GM12878 (cell line): ENCODE results near the gene ART5. TPM values are rescaled to one million over a fixed set of nuclear protein-coding genes. Genes with fewer than 3 reads are reported as not detected.

ENCODE experiments used
- ATAC-seq: fragments of 200-7000 bp; cut with Tn5 transposase; 3 replicates; pipeline ENCODE4 v1.9.1; 2020; ENCODE audit warnings: mild to moderate bottlenecking, moderate library complexity
- BruUV-seq: library from RNA; stranded (reverse); fragments of 400-500 nt; replicated peaks from 2 replicates; lab custom pipeline; 2021; lab: Mats Ljungman, UMichigan
- CTCF ChIA-PET: fragments of 300-600 bp; sonication (Branson Sonifier 250); formaldehyde crosslinking; extraction: SDS; loops from one replicate; lab custom pipeline; 2021; ENCODE audit warnings: inconsistent platforms; lab: Yijun Ruan, JAX
- POLR2A ChIA-PET: fragments of 350-600 bp; formaldehyde crosslinking; extraction: SDS; loops from one replicate; lab custom pipeline; 2021; ENCODE audit warnings: inconsistent platforms; lab: Charles Lee
- RAD21 ChIA-PET: fragments of 300-600 bp; sonication (Branson Sonifier 250); formaldehyde crosslinking; loops from one replicate; lab custom pipeline; 2023; ENCODE audit warnings: antibody characterized with exemption; ENCODE audit not compliant: unreplicated experiment; lab: Charles Lee
- SMC1A ChIA-PET: fragments of 300-600 bp; sonication (Branson Sonifier 250); formaldehyde crosslinking; loops from one replicate; lab custom pipeline; 2023; ENCODE audit not compliant: unreplicated experiment, uncharacterized antibody; lab: Charles Lee
- DNase-seq: peaks from one replicate; pipeline ENCODE4 v3.0.0-alpha.2; 2011; ENCODE audit warnings: low read depth, low spot score
- FAIRE-seq: peaks from 3 replicates; lab custom pipeline; 2011; peaks lifted over from hg19 to GRCh38; lab: Jason Lieb, UNC
- H2AFZ ChIP-seq: 2 replicates; pipeline ENCODE4 v1.6.0; 2011; ENCODE audit warnings: low read depth, low read length, control low read depth; ENCODE audit not compliant: control insufficient read depth
- H3K27ac ChIP-seq: 2 replicates; pipeline ENCODE4 v1.5.1; 2011; ENCODE audit warnings: control low read depth; ENCODE audit not compliant: control insufficient read depth, insufficient read depth
- H3K27me3 ChIP-seq, 2 experiments: replicated peaks in 1 of 2; 2 replicates each; pipeline versions ENCODE4 v1.6.0 to v1.6.1; 2011; ENCODE audit warnings: low read length in 1 of 2; ENCODE audit not compliant: control insufficient read depth in 2 of 2, insufficient read depth in 2 of 2
- H3K36me3 ChIP-seq, 2 experiments: 2 replicates each; pipeline ENCODE4 v1.5.1; 2011; ENCODE audit warnings: low read length in 1 of 2; ENCODE audit not compliant: control insufficient read depth in 2 of 2, insufficient read depth in 2 of 2
- H3K4me1 ChIP-seq: 2 replicates; pipeline ENCODE4 v1.6.1; 2011; ENCODE audit warnings: mild to moderate bottlenecking, low read length, moderate library complexity, mixed read lengths; ENCODE audit not compliant: control insufficient read depth, insufficient read depth
- H3K4me2 ChIP-seq: 2 replicates; pipeline ENCODE4 v1.6.0; 2011; ENCODE audit warnings: control low read depth; ENCODE audit not compliant: control insufficient read depth, insufficient read depth
- H3K4me3 ChIP-seq: fragments of 200-600 bp; sonication (generic); 2 replicates; pipeline ENCODE4 v1.5.1; 2016
- H3K79me2 ChIP-seq: 2 replicates; pipeline ENCODE4 v1.6.0; 2011; ENCODE audit warnings: low read length; ENCODE audit not compliant: control insufficient read depth, insufficient read depth
- H3K9ac ChIP-seq: 2 replicates; pipeline ENCODE4 v1.8.0; 2011; ENCODE audit warnings: low read length, control low read depth, mixed read lengths; ENCODE audit not compliant: control insufficient read depth, insufficient read depth
- H3K9me3 ChIP-seq: replicated peaks from 3 replicates; pipeline ENCODE4 v1.5.1; 2011; ENCODE audit warnings: mild to moderate bottlenecking, low read length; ENCODE audit not compliant: control insufficient read depth, insufficient read depth
- H4K20me1 ChIP-seq: 2 replicates; pipeline ENCODE4 v1.6.0; 2011; ENCODE audit not compliant: control insufficient read depth, insufficient read depth
- DPF2 ChIP-seq: fragments of 450-650 bp; IDR thresholded peaks from 2 replicates; pipeline ENCODE4 v1.6.1; 2017; ENCODE audit warnings: mild to moderate bottlenecking
- E2F4 ChIP-seq: IDR thresholded peaks from 2 replicates; pipeline ENCODE4 v1.6.1; 2012; ENCODE audit warnings: low read depth, low read length, improper control_type of control experiment
- IKZF1 ChIP-seq: fragments of 450-650 bp; conservative IDR thresholded peaks from 2 replicates; pipeline ENCODE4 v1.6.1; 2017; ENCODE audit warnings: antibody characterized with exemption, mild to moderate bottlenecking
- IKZF2 ChIP-seq, 2 experiments: fragments of 450-650 bp; IDR thresholded peaks; 2 replicates each; pipeline ENCODE4 v1.6.1; 2017; ENCODE audit warnings: mild to moderate bottlenecking in 2 of 2, moderate library complexity in 2 of 2
- NKRF ChIP-seq: fragments of 450-650 bp; conservative IDR thresholded peaks from 2 replicates; pipeline ENCODE4 v1.6.1; 2017; ENCODE audit warnings: mild to moderate bottlenecking, moderate library complexity
- NR2F1 ChIP-seq: fragments of 450-650 bp; conservative IDR thresholded peaks from 2 replicates; pipeline ENCODE4 v1.6.1; 2017; ENCODE audit warnings: mild to moderate bottlenecking
- RAD51 ChIP-seq: fragments of 450-650 bp; IDR thresholded peaks from 2 replicates; pipeline ENCODE4 v1.6.1; 2016; ENCODE audit warnings: moderate library complexity, mild to moderate bottlenecking, inconsistent platforms
- SIN3A ChIP-seq: IDR thresholded peaks from 2 replicates; pipeline ENCODE4 v1.6.1; 2012; ENCODE audit warnings: low read depth, low read length, improper control_type of control experiment
- ZNF24 ChIP-seq: fragments of 450-650 bp; IDR thresholded peaks from 2 replicates; pipeline ENCODE4 v1.6.1; 2017; ENCODE audit warnings: antibody characterized with exemption, mild to moderate bottlenecking
- WGBS: methylation state at CpG from one replicate; pipeline ENCODE4 v1.1.6; 2016; ENCODE audit warnings: low lambda C conversion rate; ENCODE audit not compliant: insufficient replicate concordance, insufficient coverage; ENCODE audit errors: missing lambda C conversion rate; 5-methylcytosine and 5-hydroxymethylcytosine counted together
- in situ Hi-C: fragments of 300-500 bp; cut with MboI; formaldehyde crosslinking; loops from 9 replicates; pipeline ENCODE4 v1.14.3; 2018; ENCODE audit warnings: mixed read lengths
- intact Hi-C: fragments of 100-400 bp; cut with micrococcal nuclease; formaldehyde crosslinking; loops from one replicate; pipeline ENCODE4 v1.14.2; 2022; ENCODE audit not compliant: unreplicated experiment
- polyA plus RNA-seq, 11 experiments: library from polyadenylated mRNA; depleted of rRNA in 4 of 11; unstranded in 6 of 11; stranded (reverse) in 5 of 11; fragments of >200 nt; fragmentation: Nextera tagmentation in 4 of 11; fragmentation: Illumina TruSeq in 1 of 11; extraction: Ambion mirVana in 4 of 11; extraction: Trizol in 1 of 11; gene quantifications; 1 replicate in 1 of 11; 2 replicates in 10 of 11; pipeline versions ENCODE4 v1.2.1 to v1.2.3, GENCODE V29; 2011 to 2016; ENCODE audit warnings: inconsistent platforms in 2 of 11, missing spikeins in 2 of 11, low read depth in 1 of 11
- total RNA-seq, 4 experiments: library from RNA; depleted of rRNA in 3 of 4; stranded (reverse); fragments of >200 nt in 3 of 4; fragmentation: Illumina TruSeq in 1 of 4; extraction: Trizol in 1 of 4; gene quantifications; 2 replicates each; pipeline versions ENCODE4 v1.2.1 to v1.2.3, GENCODE V29; 2013 to 2021

Gene ART5
- total and polyA plus RNA-seq, 10 of the 15 experiments (the other 5 are each of a cell fraction or from before 2014, with no cell fraction given) = 0.06 TPM; not detected in 9

GRCh38 chr11:3605771-3606203, 36.0 kb downstream of the ART5 start:
- Histone ChIP-seq H2AFZ (no peak overlapping the region), H4K20me1 (no peaks in the 10 kb centered on the region)
- no TSS peak for BruUV-seq
- DNase-seq = no peak
- TF ChIP-seq NR2F1 (no peak), NKRF (no peak), IKZF2 (IDR thresholded peaks at IDR 0.05) (no peak), SIN3A (no peak), DPF2 (no peak)
- TF ChIP-seq, all 136 proteins: peak for 0
- ChIA-PET POLR2A (no interaction called here), SMC1A (no interaction called here), CTCF (no interaction called here), RAD21 (no interaction called here)
- Histone ChIP-seq H3K4me3 (no peak overlapping the region), H3K27me3 (peaks cover 0 to 4% of the 10 kb centered on the region in 2 experiments; a peak in 2 of 4 replicates), H3K79me2 (no peaks in the 10 kb centered on the region), H3K36me3 (no peaks in the 10 kb centered on the region), H3K9me3 (no peaks in the 10 kb centered on the region), H3K4me1 (no peaks in the 10 kb centered on the region), H3K9ac (no peak overlapping the region), H3K27ac (no peak overlapping the region), H3K4me2 (no peak overlapping the region)
- WGBS = 7% methylated on average over 5 of the region's 5 CpGs
- no peak for ATAC-seq
- intact Hi-C loops (no loop called here), in situ Hi-C loops (no loop called here)
- FAIRE-seq = no peak

- ATAC-seq (no peak), FAIRE-seq (no peak), DNase-seq (no peak)
- TF ChIP-seq IKZF1 (no peak), E2F4 (no peak), ZNF24 (no peak), RAD51 (no peak)
- no TSS peak for BruUV-seq
- CTCF ChIA-PET = no interaction called here
- Histone ChIP-seq H3K4me3 (no peak overlapping the region), H3K4me2 (no peak overlapping the region), H3K27me3 (peaks cover 0 to 4% of the 10 kb centered on the region in 2 experiments; a peak in 2 of 4 replicates), H3K9ac (no peak overlapping the region), H3K9me3 (no peaks in the 10 kb centered on the region), H3K36me3 (no peaks in the 10 kb centered on the region), H3K79me2 (no peaks in the 10 kb centered on the region), H2AFZ (no peak overlapping the region), H4K20me1 (no peaks in the 10 kb centered on the region), H3K27ac (no peak overlapping the region), H3K4me1 (no peaks in the 10 kb centered on the region)
- WGBS = 55% methylated on average over 3 of the region's 3 CpGs
- SMC1A ChIA-PET = no interaction called here
- RAD21 ChIA-PET = no interaction called here
- in situ Hi-C loops (no loop called here), intact Hi-C loops (no loop called here)
- POLR2A ChIA-PET = no interaction called here
Observed at GRCh38 chr11:3605283-3605662, 36.5 kb downstream of the ART5 start.
